Measurements from ENCODE around the gene BCAS3.

BCAS3 gene

GRCh38 chr17:60675997-60676396 lies 1.7 kb upstream of the BCAS3 start:
- no peak for TF ChIP-seq NFIC (IDR thresholded peaks at IDR 0.05)
- no peak for TF ChIP-seq USF1 (IDR thresholded peaks at IDR 0.05)
- TF ChIP-seq ZBTB7A (IDR thresholded peaks at IDR 0.05; ENCODE audit: low read depth), result no peak
- TF ChIP-seq CREB1 (IDR thresholded peaks at IDR 0.05; ENCODE audit: low read depth), result no peak
- no peak for TF ChIP-seq RAD21 (IDR thresholded peaks at IDR 0.05; ENCODE audit: low read depth)
- no peak for TF ChIP-seq MAX (IDR thresholded peaks at IDR 0.05)
- TF ChIP-seq YY1 (IDR thresholded peaks at IDR 0.05; ENCODE audit: low read depth), result no peak
- no peak for TF ChIP-seq TCF12 (IDR thresholded peaks at IDR 0.05; ENCODE audit: low read depth)
- TF ChIP-seq REST (IDR thresholded peaks at IDR 0.05; ENCODE audit: low read depth), result no peak
- no peak for TF ChIP-seq TEAD4 (IDR thresholded peaks at IDR 0.05)
- no peak for TF ChIP-seq CEBPB (IDR thresholded peaks at IDR 0.05)
- TF ChIP-seq TAF1 (IDR thresholded peaks at IDR 0.05; ENCODE audit: low read depth), result no peak
- TF ChIP-seq EGR1 (IDR thresholded peaks at IDR 0.05), result no peak
- TF ChIP-seq EP300 (IDR thresholded peaks at IDR 0.05; ENCODE audit: borderline replicate concordance), result no peak
- no peak for TF ChIP-seq FOXM1 (IDR thresholded peaks at IDR 0.05; ENCODE audit: borderline replicate concordance, low read depth)

GRCh38 chr17:60676758-60677307 lies 818 bp upstream of the BCAS3 start:
- no peak for TF ChIP-seq TEAD4 (IDR thresholded peaks at IDR 0.05)
- no peak for TF ChIP-seq TAF1 (IDR thresholded peaks at IDR 0.05; ENCODE audit: low read depth)
- no peak for TF ChIP-seq ZBTB7A (IDR thresholded peaks at IDR 0.05; ENCODE audit: low read depth)
- TF ChIP-seq CEBPB (IDR thresholded peaks at IDR 0.05), result no peak
- TF ChIP-seq RAD21 (IDR thresholded peaks at IDR 0.05; ENCODE audit: low read depth), result no peak
- TF ChIP-seq TCF12 (IDR thresholded peaks at IDR 0.05; ENCODE audit: low read depth), result no peak
- TF ChIP-seq FOXM1 (IDR thresholded peaks at IDR 0.05; ENCODE audit: borderline replicate concordance, low read depth), result no peak
- no peak for TF ChIP-seq YY1 (IDR thresholded peaks at IDR 0.05; ENCODE audit: low read depth)
- no peak for TF ChIP-seq MAX (IDR thresholded peaks at IDR 0.05)
- TF ChIP-seq EP300 (IDR thresholded peaks at IDR 0.05; ENCODE audit: borderline replicate concordance), result no peak

- TF ChIP-seq YY1 (IDR thresholded peaks at IDR 0.05; ENCODE audit: low read depth) (no peak), MAX (IDR thresholded peaks at IDR 0.05) (no peak), NFIC (IDR thresholded peaks at IDR 0.05) (no peak)
Measured at GRCh38 chr17:60678118-60678444, 430 bp downstream of the BCAS3 start.

GRCh38 chr17:60679287-60679686 lies 1.6 kb downstream of the BCAS3 start:
- TF ChIP-seq MAX (IDR thresholded peaks at IDR 0.05) (no peak), CREB1 (IDR thresholded peaks at IDR 0.05; ENCODE audit: low read depth) (no peak), TAF1 (IDR thresholded peaks at IDR 0.05; ENCODE audit: low read depth) (no peak)

GRCh38 chr17:60680754-60681153 lies 3.1 kb downstream of the BCAS3 start:
- TF ChIP-seq YY1 (IDR thresholded peaks at IDR 0.05; ENCODE audit: low read depth), result no peak
- no peak for TF ChIP-seq CEBPB (IDR thresholded peaks at IDR 0.05)
- TF ChIP-seq TEAD4 (IDR thresholded peaks at IDR 0.05), result no peak
- no peak for TF ChIP-seq FOXM1 (IDR thresholded peaks at IDR 0.05; ENCODE audit: borderline replicate concordance, low read depth)

GRCh38 chr17:60685437-60685836 lies 7.8 kb downstream of the BCAS3 start:
- no peak for TF ChIP-seq USF1 (IDR thresholded peaks at IDR 0.05)
- no peak for TF ChIP-seq FOXM1 (IDR thresholded peaks at IDR 0.05; ENCODE audit: borderline replicate concordance, low read depth)
- TF ChIP-seq REST (IDR thresholded peaks at IDR 0.05; ENCODE audit: low read depth), result no peak
- TF ChIP-seq ZBTB7A (IDR thresholded peaks at IDR 0.05; ENCODE audit: low read depth), result no peak
- TF ChIP-seq EP300 (IDR thresholded peaks at IDR 0.05; ENCODE audit: borderline replicate concordance), result no peak
- no peak for TF ChIP-seq MAX (IDR thresholded peaks at IDR 0.05)
- TF ChIP-seq TEAD4 (IDR thresholded peaks at IDR 0.05), result no peak
- no peak for TF ChIP-seq RAD21 (IDR thresholded peaks at IDR 0.05; ENCODE audit: low read depth)
- TF ChIP-seq TCF12 (IDR thresholded peaks at IDR 0.05; ENCODE audit: low read depth), result no peak
- TF ChIP-seq CEBPB (IDR thresholded peaks at IDR 0.05), result no peak
- TF ChIP-seq YY1 (IDR thresholded peaks at IDR 0.05; ENCODE audit: low read depth), result no peak
- TF ChIP-seq CREB1 (IDR thresholded peaks at IDR 0.05; ENCODE audit: low read depth), result no peak
- TF ChIP-seq EGR1 (IDR thresholded peaks at IDR 0.05), result no peak
- TF ChIP-seq TAF1 (IDR thresholded peaks at IDR 0.05; ENCODE audit: low read depth), result no peak
- TF ChIP-seq NFIC (IDR thresholded peaks at IDR 0.05), result no peak

Data from Ishikawa (cell line).